Prostate gland (tissue), 2 donors: ENCODE results near the gene LDB3. TPM values are rescaled to one million over a fixed set of nuclear protein-coding genes. Genes with fewer than 3 reads are reported as not detected.
"Not testable (repeated sequence)": the region's sequence is repeated elsewhere in the genome, so short reads cannot be mapped to it uniquely, and the experiment has no call there.

Experiments used
- DNase-seq: peaks from one replicate; pipeline ENCODE4 v3.0.0-alpha.2; 2019; ENCODE audit warnings: low spot score
- H3K27ac ChIP-seq, 2 donors: fragments of 200-600 bp; sonication (generic); 2 replicates each; pipeline ENCODE4 v1.5.1; 2017 to 2019
- H3K27me3 ChIP-seq: fragments of 200-600 bp; sonication (generic); replicated peaks from 2 replicates; pipeline ENCODE4 v1.5.1; 2019; ENCODE audit not compliant: insufficient read depth
- H3K36me3 ChIP-seq, 2 donors: fragments of 200-600 bp; sonication (generic); 1 replicate in 1 of 2; 2 replicates in 1 of 2; pipeline versions ENCODE4 v1.5.1 to v1.8.1; 2017 to 2019
- H3K4me1 ChIP-seq: fragments of 200-600 bp; sonication (generic); replicated peaks from 2 replicates; pipeline ENCODE4 v1.5.1; 2019
- H3K4me3 ChIP-seq, 2 donors: fragments of 200-600 bp; sonication (generic); 2 replicates each; pipeline ENCODE4 v1.5.1; 2017 to 2019
- H3K9me3 ChIP-seq: fragments of 200-600 bp; sonication (generic); 2 replicates; pipeline ENCODE4 v1.5.1; 2017
- POLR2A ChIP-seq: fragments of 450-650 bp; IDR thresholded peaks from one replicate; pipeline ENCODE4 v1.6.1; 2016; ENCODE audit warnings: antibody characterized with exemption, mild to moderate bottlenecking
- POLR2AphosphoS5 ChIP-seq: sonication (generic); formaldehyde crosslinking; IDR thresholded peaks from one replicate; pipeline ENCODE4 v1.6.1; 2017; ENCODE audit warnings: antibody characterized with exemption
- WGBS: methylation state at CpG from one replicate; pipeline ENCODE4 v1.1.5; 2018; 5-methylcytosine and 5-hydroxymethylcytosine counted together
- intact Hi-C: fragments of 100-400 bp; cut with DNase I; formaldehyde crosslinking; loops from one replicate; pipeline ENCODE4 v1.14.2; 2022
- total RNA-seq, 2 donors: library from RNA; depleted of rRNA; stranded (reverse); fragments of >200 nt; gene quantifications; one replicate each; pipeline ENCODE4 v1.1.0, GENCODE V29; 2016
- TF ChIP-seq, protein P1 (sequence below), 4 experiments: fragments of 200-600 bp in 2 of 4; fragments of 450-650 bp in 2 of 4; sonication (generic) in 2 of 4; IDR thresholded peaks; 1 replicate in 3 of 4; 2 replicates in 1 of 4; pipeline ENCODE4 v1.5.1; 2016 to 2019; ENCODE audit warnings: antibody characterized with exemption in 4 of 4, mild to moderate bottlenecking in 2 of 4, moderate library complexity in 2 of 4

Gene LDB3
- total RNA-seq, 2 donors from 2014 or later = 10.8 to 13.0 TPM

- Histone ChIP-seq H3K4me3 (no peak overlapping the region), H3K27me3 (no peaks in the 10 kb centered on the region), H3K9me3 (no peaks in the 10 kb centered on the region), H3K4me1 (peaks cover 3% of the 10 kb centered on the region), H3K27ac (no peak overlapping the region), H3K36me3 (no peaks in the 10 kb centered on the region)
- no peak for TF ChIP-seq POLR2AphosphoS5
- TF ChIP-seq, protein P1, sequence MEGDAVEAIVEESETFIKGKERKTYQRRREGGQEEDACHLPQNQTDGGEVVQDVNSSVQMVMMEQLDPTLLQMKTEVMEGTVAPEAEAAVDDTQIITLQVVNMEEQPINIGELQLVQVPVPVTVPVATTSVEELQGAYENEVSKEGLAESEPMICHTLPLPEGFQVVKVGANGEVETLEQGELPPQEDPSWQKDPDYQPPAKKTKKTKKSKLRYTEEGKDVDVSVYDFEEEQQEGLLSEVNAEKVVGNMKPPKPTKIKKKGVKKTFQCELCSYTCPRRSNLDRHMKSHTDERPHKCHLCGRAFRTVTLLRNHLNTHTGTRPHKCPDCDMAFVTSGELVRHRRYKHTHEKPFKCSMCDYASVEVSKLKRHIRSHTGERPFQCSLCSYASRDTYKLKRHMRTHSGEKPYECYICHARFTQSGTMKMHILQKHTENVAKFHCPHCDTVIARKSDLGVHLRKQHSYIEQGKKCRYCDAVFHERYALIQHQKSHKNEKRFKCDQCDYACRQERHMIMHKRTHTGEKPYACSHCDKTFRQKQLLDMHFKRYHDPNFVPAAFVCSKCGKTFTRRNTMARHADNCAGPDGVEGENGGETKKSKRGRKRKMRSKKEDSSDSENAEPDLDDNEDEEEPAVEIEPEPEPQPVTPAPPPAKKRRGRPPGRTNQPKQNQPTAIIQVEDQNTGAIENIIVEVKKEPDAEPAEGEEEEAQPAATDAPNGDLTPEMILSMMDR (IDR thresholded peaks at IDR 0.05) = no peak
- TF ChIP-seq POLR2A = no peak
- WGBS = 53% methylated on average over 5 of the region's 5 CpGs
- intact Hi-C loops = no loop called here
- peak; percentile 2 for DNase-seq
Observed at GRCh38 chr10:86644152-86644793, 24.0 kb upstream of the LDB3 start.

DNA sequence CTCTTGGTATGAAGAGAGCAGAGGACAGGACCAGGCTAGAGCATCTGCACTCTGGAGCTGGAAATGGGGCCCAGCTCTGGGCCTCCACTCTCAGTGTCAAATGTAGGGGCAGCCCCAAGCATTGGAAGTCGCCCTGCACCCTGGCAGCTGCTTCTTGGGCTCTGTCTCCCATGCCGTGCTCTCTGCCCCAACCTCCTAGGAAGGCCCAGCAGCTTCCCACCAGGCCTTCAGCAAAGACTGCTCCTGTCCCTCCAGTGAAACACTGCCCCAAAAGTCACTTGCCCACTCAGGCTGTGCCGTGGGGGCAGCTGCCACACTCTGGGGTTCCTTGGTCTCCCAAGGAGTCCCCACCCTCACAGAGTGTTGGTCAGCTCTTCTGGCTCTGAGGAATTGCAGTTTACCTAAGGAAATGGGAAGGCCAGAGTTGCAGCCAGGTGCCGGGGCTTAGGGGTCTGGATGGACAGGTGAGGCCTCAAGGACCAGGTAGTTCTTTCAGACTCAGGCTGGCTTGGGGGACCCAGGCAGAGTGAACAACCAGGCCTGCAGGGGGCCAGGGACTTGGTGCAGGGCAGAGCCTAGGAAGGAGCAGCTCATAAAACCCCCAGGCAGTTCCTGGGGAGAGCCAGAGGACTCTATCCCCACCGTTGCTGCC, 23.4 kb upstream of the LDB3 start:
- Histone ChIP-seq H3K4me1 (peaks cover 7% of the 10 kb centered on the region), H3K36me3 (no peaks in the 10 kb centered on the region), H3K27me3 (no peaks in the 10 kb centered on the region), H3K9me3 (no peaks in the 10 kb centered on the region), H3K27ac (no peak overlapping the region), H3K4me3 (no peak overlapping the region)
- 90% methylated on average over 5 of the region's 5 CpGs for WGBS
- intact Hi-C loops = no loop called here
- no peak for TF ChIP-seq POLR2AphosphoS5
- TF ChIP-seq, protein P1 (IDR thresholded peaks at IDR 0.05) = no peak
- no peak for TF ChIP-seq POLR2A
- DNase-seq = peak; percentile 2

DNA sequence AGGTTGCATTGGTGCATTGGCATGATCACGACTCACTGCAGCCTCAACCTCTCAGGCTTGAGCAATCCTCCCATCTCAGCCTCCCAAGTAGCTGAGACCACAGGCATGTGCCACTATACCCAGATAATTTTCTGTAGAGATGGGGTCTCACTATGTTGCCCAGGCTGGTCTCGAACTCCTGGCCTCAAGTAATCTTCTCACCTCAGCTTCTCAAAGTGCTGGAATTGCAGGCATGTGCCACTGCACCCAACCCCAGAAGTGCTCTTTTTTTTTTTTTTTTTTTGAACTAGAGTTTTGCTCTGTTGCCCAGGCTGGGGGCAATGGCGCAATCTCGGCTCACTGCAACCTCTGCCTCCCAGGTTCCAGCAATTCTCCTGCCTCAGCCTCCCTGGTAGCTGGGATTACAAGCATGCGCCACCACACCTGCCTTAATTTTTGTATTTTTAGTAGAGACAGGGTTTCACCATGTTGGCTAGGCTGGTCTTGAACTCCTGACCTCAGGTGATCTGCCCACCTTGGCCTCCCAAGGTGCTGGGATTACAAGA, 22.6 kb upstream of the LDB3 start:
- DNase-seq = peak; percentile 1
- H3K4me3 ChIP-seq, H3K4me1 ChIP-seq, H3K27ac ChIP-seq, H3K9me3 ChIP-seq, intact Hi-C loops, H3K27me3 ChIP-seq, H3K36me3 ChIP-seq: not testable (repeated sequence)
- 95% methylated on average over 5 of the region's 5 CpGs for WGBS

GRCh38 chr10:86646532-86646931, 21.8 kb upstream of the LDB3 start:
- no peak for DNase-seq
- no peaks in the 10 kb centered on the region for H3K9me3 ChIP-seq
- H3K27ac ChIP-seq = no peak overlapping the region
- 91% methylated on average over 5 of the region's 5 CpGs for WGBS
- no peak overlapping the region for H3K4me3 ChIP-seq
- intact Hi-C loops = no loop called here
- no peaks in the 10 kb centered on the region for H3K27me3 ChIP-seq
- TF ChIP-seq POLR2AphosphoS5 (no peak), POLR2A (no peak)
- TF ChIP-seq, protein P1 (IDR thresholded peaks at IDR 0.05) = no peak
- H3K4me1 ChIP-seq = peaks cover 7% of the 10 kb centered on the region
- no peaks in the 10 kb centered on the region for H3K36me3 ChIP-seq

DNA sequence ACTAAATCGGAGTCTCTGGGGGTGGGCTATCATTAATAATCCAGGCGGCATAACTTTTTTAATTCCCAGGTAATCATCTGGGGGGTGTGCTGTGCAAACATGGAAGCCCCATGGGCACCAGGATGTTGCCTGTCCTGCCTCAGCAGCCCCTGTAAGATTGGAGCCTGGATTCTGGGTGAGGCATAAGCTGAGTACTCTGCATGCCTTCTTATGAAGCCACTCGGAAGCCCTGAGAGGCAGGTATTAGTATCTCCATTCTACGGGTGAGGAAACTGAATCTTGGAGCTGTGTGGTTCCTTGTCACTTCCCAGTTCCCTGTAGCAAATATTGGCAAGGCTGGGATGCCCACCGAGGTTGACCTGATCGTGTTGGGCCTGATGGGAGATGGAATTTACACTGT, 21.4 kb upstream of the LDB3 start:
- no peak overlapping the region for H3K27ac ChIP-seq
- DNase-seq = no peak
- intact Hi-C loops = no loop called here
- no peak overlapping the region for H3K4me3 ChIP-seq
- H3K27me3 ChIP-seq = no peaks in the 10 kb centered on the region
- TF ChIP-seq POLR2A = no peak
- TF ChIP-seq, protein P1 (IDR thresholded peaks at IDR 0.05) = no peak
- no peak for TF ChIP-seq POLR2AphosphoS5
- no peaks in the 10 kb centered on the region for H3K36me3 ChIP-seq
- WGBS = 74% methylated on average over 6 of the region's 6 CpGs
- no peaks in the 10 kb centered on the region for H3K9me3 ChIP-seq
- peaks cover 7% of the 10 kb centered on the region for H3K4me1 ChIP-seq
